ENCODE measurements around the gene CRHBP.
"Not testable (repeated sequence)": the region's sequence is repeated elsewhere in the genome, so short reads cannot be mapped to it uniquely, and the experiment has no call there.

CRHBP gene

GRCh38 chr5:76952795-76953536, at the start of gene CRHBP:
Gene CRHBP, plus strand, starts transcription at chr5:76953045. Its CDS starts 90 bp downstream, at chr5:76953135.
- DNase-seq = no peak

GRCh38 chr5:76908166-76908565, 44.7 kb upstream of the CRHBP start:
- no peak for DNase-seq

GRCh38 chr5:76910344-76910933, 42.4 kb upstream of the CRHBP start:
- not testable (repeated sequence) for DNase-seq

- DNase-seq = not testable (repeated sequence)
Measured at GRCh38 chr5:76914671-76915070, 38.2 kb upstream of the CRHBP start.

- DNase-seq = no peak
Measured at GRCh38 chr5:76918539-76918938, 34.3 kb upstream of the CRHBP start.

- DNase-seq = no peak
Measured at GRCh38 chr5:76920491-76920890, 32.4 kb upstream of the CRHBP start.

- no peak for DNase-seq
Measured at GRCh38 chr5:76926329-76927105, 26.3 kb upstream of the CRHBP start.

- no peak for DNase-seq
Measured at GRCh38 chr5:76927961-76928360, 24.9 kb upstream of the CRHBP start.

- DNase-seq = no peak
Measured at GRCh38 chr5:76930083-76930482, 22.8 kb upstream of the CRHBP start.

- no peak for DNase-seq
Measured at GRCh38 chr5:76938177-76938576, 14.7 kb upstream of the CRHBP start.

- DNase-seq = no peak
Measured at GRCh38 chr5:76941000-76941399, 11.8 kb upstream of the CRHBP start.

GRCh38 chr5:76941442-76941841, 11.4 kb upstream of the CRHBP start:
- no peak for DNase-seq

GRCh38 chr5:76942581-76942980, 10.3 kb upstream of the CRHBP start:
- DNase-seq = no peak

GRCh38 chr5:76943006-76943405, 9.8 kb upstream of the CRHBP start:
- no peak for DNase-seq

- DNase-seq = no peak
Measured at GRCh38 chr5:76944638-76945037, 8.2 kb upstream of the CRHBP start.

- not testable (repeated sequence) for DNase-seq
Measured at GRCh38 chr5:76945238-76945637, 7.6 kb upstream of the CRHBP start.

- no peak for DNase-seq
Measured at GRCh38 chr5:76946090-76946489, 6.8 kb upstream of the CRHBP start.

GRCh38 chr5:76947082-76947503, 5.8 kb upstream of the CRHBP start:
- DNase-seq = no peak

GRCh38 chr5:76953551-76954382, 922 bp downstream of the CRHBP start:
- DNase-seq = no peak

GRCh38 chr5:76954383-76954763, 1.5 kb downstream of the CRHBP start:
- DNase-seq = no peak

- DNase-seq = no peak
Measured at GRCh38 chr5:76956033-76956432, 3.2 kb downstream of the CRHBP start.

GRCh38 chr5:76958991-76959767, 6.3 kb downstream of the CRHBP start:
- no peak for DNase-seq

Measured in NCI-H1048 (cell line).